Measurements from ENCODE around the gene GPSM3.

GRCh38 chr6:32194388-32194787 lies 1.9 kb upstream of the GPSM3 start:
- no peak for TF ChIP-seq GATA2 (IDR thresholded peaks at IDR 0.05; ENCODE audit: low read depth, low read length)
- no peak for TF ChIP-seq GATA3 (IDR thresholded peaks at IDR 0.05; ENCODE audit: low read depth, low read length)
